Heart right ventricle (tissue), 16 donors: ENCODE results near the gene PTGR2. TPM values are rescaled to one million over a fixed set of nuclear protein-coding genes. Genes with fewer than 3 reads are reported as not detected.

Experiments used
- ATAC-seq, 8 donors: fragments of 200-7000 bp; cut with Tn5 transposase; one replicate each; pipeline ENCODE4 v1.9.1; 2020; ENCODE audit warnings: mild to moderate bottlenecking in 8 of 8, moderate library complexity in 8 of 8, moderate number of reproducible peaks in 1 of 8
- DNase-seq, 2 donors: peaks; one replicate each; pipeline ENCODE4 v3.0.0-alpha.2; 2020
- H3K27ac ChIP-seq, 10 donors: fragments of 200-600 bp; sonication (generic) in 2 of 10; one replicate each; pipeline versions ENCODE4 v1.5.0 to v1.8.0; 2020 to 2022; ENCODE audit warnings: mild to moderate bottlenecking in 3 of 10
- H3K27me3 ChIP-seq, 7 donors: fragments of 200-600 bp; one replicate each; pipeline ENCODE4 v1.8.0; 2021 to 2022; ENCODE audit warnings: mild to moderate bottlenecking in 2 of 7
- H3K36me3 ChIP-seq, 9 donors: fragments of 200-600 bp; sonication (generic) in 1 of 9; one replicate each; pipeline versions ENCODE4 v1.5.0 to v1.8.0; 2020 to 2022; ENCODE audit warnings: mild to moderate bottlenecking in 2 of 9
- H3K4me1 ChIP-seq, 9 donors: fragments of 200-600 bp; sonication (generic) in 1 of 9; one replicate each; pipeline versions ENCODE4 v1.5.0 to v1.8.0; 2020 to 2022; ENCODE audit warnings: mild to moderate bottlenecking in 4 of 9
- H3K4me3 ChIP-seq, 10 donors: fragments of 200-600 bp; sonication (generic) in 2 of 10; one replicate each; pipeline versions ENCODE4 v1.5.0 to v1.8.0; 2020 to 2022; ENCODE audit warnings: mild to moderate bottlenecking in 7 of 10, moderate library complexity in 2 of 10
- H3K9me3 ChIP-seq, 11 donors: fragments of 200-600 bp in 10 of 11; sonication (generic) in 2 of 11; one replicate each; pipeline versions ENCODE4 v1.5.0 to v1.8.0; 2013 to 2022; ENCODE audit warnings: mild to moderate bottlenecking in 2 of 11, control low read depth in 1 of 11, moderate library complexity in 1 of 11
- CTCF ChIP-seq, 9 donors: fragments of 200-600 bp; sonication (generic) in 2 of 9; IDR thresholded peaks; one replicate each; pipeline versions ENCODE4 v1.5.0 to v1.8.0; 2021 to 2022; ENCODE audit warnings: antibody characterized with exemption in 9 of 9, mild to moderate bottlenecking in 5 of 9, moderate library complexity in 1 of 9
- WGBS, 2 donors: extraction: QIAGEN DNeasy Blood & Tissue Kit; methylation state at CpG; one replicate each; pipeline ENCODE4 v1.1.7; 2013; ENCODE audit warnings: inconsistent platforms in 1 of 2; 5-methylcytosine and 5-hydroxymethylcytosine counted together
- intact Hi-C, 10 donors: fragments of 100-400 bp; cut with DNase I; formaldehyde crosslinking; loops; one replicate each; pipeline versions ENCODE4 v1.11.1 to v1.14.2; 2022
- polyA plus RNA-seq, 2 donors: library from polyadenylated mRNA; stranded (reverse); fragments of 200-250 nt; gene quantifications; one replicate each; pipeline ENCODE4 v1.2.3, GENCODE V29; 2013
- total RNA-seq, 10 donors: library from RNA; stranded (reverse); fragmentation: NEBNext Ultra II Directional in 3 of 10; extraction: Animal tissue kit (Norgen Biotek cat#: 25700) in 3 of 10; gene quantifications; one replicate each; pipeline versions ENCODE4 v1.2.1 to v1.2.4, GENCODE V29; 2021 to 2023
- donor health status: Arrhythmogenic right ventricular cardiomyopathy.
- donor health status: ischemic (EF 13 %, LVEDD 7.1; RV severe dilation, severe dysfunction).
- donor health status: healthy with polysubstance abuse.
- donor health status: DM: no; HTN: yes; CAD: no.
- donor health status: DM: no; HTN: no; CAD: no.
- donor health status: ischemic (EF 25% LVEDD 6.9; RV normal size, moderate dysfunction).
- donor health status: ischemic (EF 25% LVEDD 5.7; RV mildly dilated, moderate dysfunction).
- donor health status: healthy.
- donor health status: DM: yes; HTN: yes; CAD: no.
- donor health status: Ischemic cardiomyopathy.
- donor health status: ischemic (EF 35%, LVEDD 5.7; RV mildly dilated, moderate dysfunction).
- donor health status: nonischemic (EF 11% LVEDD 7.7; RV severe dilation, severe dysfunction).
- donor health status: DM: yes; HTN: yes; CAD: no.
- donor health status: PGD.
- donor health status: ischemic (EF 29% LVEDD 5.4; RV normal size, mild dysfunction).
- donor health status: nonischemic (EF 23%, LVEDD 6.1; RV moderate dilation, normal function).

Gene PTGR2
- total and polyA plus RNA-seq, 12 donors: 9.5 to 48.7 (median 35.4) TPM

GRCh38 chr14:73814153-73814552 lies 37.5 kb upstream of the PTGR2 start:
- no peaks in the 10 kb centered on the region for H3K27me3 ChIP-seq
- no peaks in the 10 kb centered on the region for H3K36me3 ChIP-seq
- H3K4me3 ChIP-seq: no peak overlapping the region
- DNase-seq (peak in 1 of 2 donors; percentile 20), ATAC-seq (no peak)
- TF ChIP-seq CTCF (IDR thresholded peaks at IDR 0.05): no peak
- peaks cover 0 to 10% (median 0%) of the 10 kb centered on the region in 9 donors for H3K4me1 ChIP-seq
- no peaks in the 10 kb centered on the region for H3K9me3 ChIP-seq
- 71 to 78% methylated on average over 4 of the region's 4 CpGs for WGBS, 2 donors
- H3K27ac ChIP-seq: no peak overlapping the region
- intact Hi-C loops: no loop called here

GRCh38 chr14:73815849-73816248 lies 35.8 kb upstream of the PTGR2 start:
- no peak overlapping the region for H3K27ac ChIP-seq
- TF ChIP-seq CTCF (IDR thresholded peaks at IDR 0.05): no peak
- 89 to 91% methylated on average over 4 to 5 of the region's 5 CpGs for WGBS, 2 donors

GRCh38 chr14:73816393-73816816 lies 35.2 kb upstream of the PTGR2 start:
- Histone ChIP-seq H3K9me3 (no peaks in the 10 kb centered on the region), H3K4me3 (no peak overlapping the region), H3K27ac (peak overlapping the region in 1 of 10 donors; percentile 33), H3K36me3 (no peaks in the 10 kb centered on the region), H3K27me3 (no peaks in the 10 kb centered on the region), H3K4me1 (peaks cover 0 to 10% (median 0%) of the 10 kb centered on the region in 9 donors)
- TF ChIP-seq CTCF (IDR thresholded peaks at IDR 0.05): no peak
- ATAC-seq (peak in 3 of 8 donors; percentile 17 to 37 (median 31)), DNase-seq (no peak)
- 70 to 75% methylated on average over 4 of the region's 4 CpGs for WGBS, 2 donors
- intact Hi-C loops: no loop called here

More at GRCh38 chr14:73815849-73816248, 35.8 kb upstream of the PTGR2 start:
- no peaks in the 10 kb centered on the region for H3K9me3 ChIP-seq
- H3K4me1 ChIP-seq: peaks cover 0 to 10% (median 0%) of the 10 kb centered on the region in 9 donors
- DNase-seq (no peak), ATAC-seq (no peak)
- intact Hi-C loops: no loop called here
- H3K36me3 ChIP-seq: no peaks in the 10 kb centered on the region
- no peaks in the 10 kb centered on the region for H3K27me3 ChIP-seq
- no peak overlapping the region for H3K4me3 ChIP-seq

- Histone ChIP-seq H3K27me3 (no peaks in the 10 kb centered on the region), H3K27ac (peak overlapping the region in 1 of 10 donors; percentile 7), H3K4me1 (peaks cover 0 to 10% (median 0%) of the 10 kb centered on the region in 9 donors), H3K36me3 (no peaks in the 10 kb centered on the region), H3K4me3 (no peak overlapping the region), H3K9me3 (no peaks in the 10 kb centered on the region)
- WGBS, 2 donors: 96% methylated on average over 7 of the region's 7 CpGs
- no peak for ATAC-seq
- no peak for TF ChIP-seq CTCF (IDR thresholded peaks at IDR 0.05)
- intact Hi-C loops: no loop called here
- no peak for DNase-seq
These were observed 34.5 kb upstream of the PTGR2 start for GRCh38 chr14:73817020-73817655.
